ENCODE results near the gene CAPZA1. TPM values are rescaled to one million over a fixed set of nuclear protein-coding genes. Genes with fewer than 3 reads are reported as not detected.

CAPZA1 gene
- total RNA-seq, 1 donor from 2014 or later, result 260 TPM

DNA sequence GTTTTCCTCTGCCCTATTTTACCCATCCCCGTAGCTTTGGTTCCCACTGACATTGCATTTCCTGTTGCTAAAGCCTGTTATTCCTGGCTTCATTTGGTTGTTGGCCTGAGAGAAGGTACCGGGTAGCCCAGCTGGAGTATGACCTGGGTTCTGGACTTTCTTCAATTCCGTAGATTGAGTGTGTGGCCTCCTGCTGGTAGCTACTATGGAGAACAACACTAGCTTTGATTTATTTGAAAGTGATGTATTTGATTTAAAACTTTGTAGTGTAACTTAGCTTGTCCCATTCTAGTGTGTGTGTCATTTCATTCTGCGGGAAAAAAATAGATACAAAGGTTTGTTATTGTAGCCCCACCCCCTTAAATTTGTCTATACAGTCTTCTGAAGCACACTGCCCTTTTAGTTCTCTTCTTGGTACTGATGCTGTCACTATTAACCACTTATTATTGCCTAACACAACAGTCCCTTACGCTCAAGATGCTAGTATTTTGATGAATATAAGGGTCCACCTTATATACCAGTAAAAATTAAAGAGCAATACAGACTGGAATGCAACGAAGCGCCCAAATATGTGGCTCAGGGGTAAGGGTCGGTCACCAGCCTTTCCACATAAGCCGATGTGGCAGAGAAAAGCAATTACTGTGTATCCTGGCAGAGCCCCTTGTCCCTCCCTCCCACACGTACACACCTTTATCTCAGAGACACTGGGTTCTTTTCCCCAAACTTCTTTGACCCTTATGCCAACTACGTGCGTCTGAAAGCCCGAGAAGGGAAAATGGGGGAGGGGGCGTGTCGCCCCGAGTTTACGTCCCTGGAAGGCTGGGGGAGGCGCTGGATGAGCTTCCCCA is 54.2 kb downstream of the CAPZA1 start:
- H3K4me1 Mint-ChIP-seq (ENCODE audit: low read depth), result peaks cover 44% of the 10 kb centered on the region
- H3K4me3 Mint-ChIP-seq (ENCODE audit: low read depth), result peak overlapping the region; percentile 99
- no peaks in the 10 kb centered on the region for H3K9me3 Mint-ChIP-seq
- no peaks in the 10 kb centered on the region for H3K27me3 Mint-ChIP-seq (ENCODE audit: low read depth)
- H3K27ac Mint-ChIP-seq, result peak overlapping the region; percentile 99
- no peak for DNase-seq (ENCODE audit: low spot score)
- intact Hi-C loops (cut with micrococcal nuclease), result loop anchor here (1.0 to 2.0 kb wide), 2 partner anchors 30 to 53 kb away; no protein-coding TSS in a partner anchor
- peaks cover 62% of the 10 kb centered on the region for H3K36me3 Mint-ChIP-seq (ENCODE audit: low read depth)

DNA sequence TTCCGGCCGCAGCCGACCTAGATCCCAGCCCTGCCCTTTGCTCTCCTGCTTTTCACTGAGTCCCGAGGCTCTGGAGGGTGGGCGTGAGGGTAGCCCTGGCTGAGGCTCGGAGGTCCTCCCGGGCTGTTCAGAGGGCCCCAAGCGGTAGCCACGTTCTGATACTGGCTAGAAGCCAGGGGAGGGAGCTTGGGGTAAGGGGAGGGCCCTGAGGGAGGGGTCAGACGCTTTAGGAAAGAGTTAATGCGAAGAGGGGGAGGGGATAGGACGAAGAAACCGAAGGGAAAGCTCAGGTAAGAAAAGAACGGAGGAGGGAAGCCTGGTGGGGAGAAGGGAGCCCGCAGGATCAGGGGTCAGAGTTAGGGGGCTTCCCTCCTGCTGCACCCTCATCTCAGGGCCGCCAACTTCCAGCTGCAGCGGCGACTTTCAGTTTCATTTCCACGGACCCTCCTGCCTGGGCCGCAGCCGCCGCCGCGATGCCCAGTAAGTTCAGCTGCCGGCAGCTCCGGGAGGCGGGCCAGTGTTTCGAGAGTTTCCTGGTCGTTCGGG is 54.9 kb downstream of the CAPZA1 start, which contains the start of gene MOV10:
TSS of gene MOV10 (plus strand) at position 220 of the 546 bp plus-strand sequence. CDS start at position 474, 254 bp downstream.
- intact Hi-C loops (cut with micrococcal nuclease), result loop anchor here (1.0 to 2.0 kb wide), 2 partner anchors 30 to 54 kb away; no protein-coding TSS in a partner anchor
- DNase-seq (ENCODE audit: low spot score), result peak; percentile 60
- peaks cover 61% of the 10 kb centered on the region for H3K36me3 Mint-ChIP-seq (ENCODE audit: low read depth)
- no peaks in the 10 kb centered on the region for H3K9me3 Mint-ChIP-seq
- peak within 1 kb of the TSS; percentile 99 for H3K27ac Mint-ChIP-seq
- no peaks in the 10 kb centered on the region for H3K27me3 Mint-ChIP-seq (ENCODE audit: low read depth)
- H3K4me3 Mint-ChIP-seq (ENCODE audit: low read depth), result peak within 1 kb of the TSS; percentile 99
- H3K4me1 Mint-ChIP-seq (ENCODE audit: low read depth), result peaks cover 43% of the 10 kb centered on the region

DNA sequence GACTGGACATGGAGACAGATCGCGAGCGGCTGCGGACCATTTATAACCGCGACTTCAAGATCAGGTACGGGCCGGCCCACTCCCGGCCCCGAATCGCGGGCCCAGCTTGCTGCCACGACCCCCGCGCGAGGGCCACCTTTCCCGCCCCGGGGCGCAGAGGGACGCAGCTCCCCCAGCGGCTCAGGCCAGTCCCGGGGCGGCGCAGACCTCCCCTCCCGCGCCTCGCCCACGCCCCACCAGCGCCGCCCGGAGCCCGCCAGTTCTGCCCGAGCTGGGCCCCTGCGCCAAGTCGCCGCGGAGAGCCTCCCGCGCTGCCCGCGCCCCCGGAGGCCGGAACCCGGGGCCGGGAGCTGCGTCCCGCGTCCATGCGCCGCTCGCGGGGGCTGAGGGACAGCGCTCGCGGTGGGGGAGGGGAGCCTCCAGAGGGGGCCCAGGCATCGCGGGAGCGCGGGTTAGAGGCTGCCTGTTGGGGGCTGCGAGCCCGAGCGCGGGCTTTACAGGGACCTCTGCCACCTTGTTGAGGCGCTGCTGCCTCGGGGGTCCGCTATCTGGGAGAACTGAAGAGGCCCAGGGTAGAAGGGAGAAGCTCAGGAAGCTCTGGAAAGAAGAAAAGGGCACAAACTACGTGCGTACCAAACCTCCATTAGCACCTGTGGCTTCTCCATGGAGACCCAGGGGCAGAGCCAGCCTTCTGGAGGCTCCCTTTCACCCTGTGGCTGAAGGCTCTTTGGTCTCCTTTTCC is 55.5 kb downstream of the CAPZA1 start:
- H3K27ac Mint-ChIP-seq, result peak overlapping the region; percentile 99
- H3K4me1 Mint-ChIP-seq (ENCODE audit: low read depth), result peaks cover 40% of the 10 kb centered on the region
- peak; percentile 25 for DNase-seq (ENCODE audit: low spot score)
- peak overlapping the region; percentile 99 for H3K4me3 Mint-ChIP-seq (ENCODE audit: low read depth)
- intact Hi-C loops (cut with micrococcal nuclease), result loop anchor here (1.0 to 2.0 kb wide), 3 partner anchors 29 to 54 kb away; partner anchors contain the start of gene RHOC
- no peaks in the 10 kb centered on the region for H3K9me3 Mint-ChIP-seq
- peaks cover 58% of the 10 kb centered on the region for H3K36me3 Mint-ChIP-seq (ENCODE audit: low read depth)
- no peaks in the 10 kb centered on the region for H3K27me3 Mint-ChIP-seq (ENCODE audit: low read depth)

DNA sequence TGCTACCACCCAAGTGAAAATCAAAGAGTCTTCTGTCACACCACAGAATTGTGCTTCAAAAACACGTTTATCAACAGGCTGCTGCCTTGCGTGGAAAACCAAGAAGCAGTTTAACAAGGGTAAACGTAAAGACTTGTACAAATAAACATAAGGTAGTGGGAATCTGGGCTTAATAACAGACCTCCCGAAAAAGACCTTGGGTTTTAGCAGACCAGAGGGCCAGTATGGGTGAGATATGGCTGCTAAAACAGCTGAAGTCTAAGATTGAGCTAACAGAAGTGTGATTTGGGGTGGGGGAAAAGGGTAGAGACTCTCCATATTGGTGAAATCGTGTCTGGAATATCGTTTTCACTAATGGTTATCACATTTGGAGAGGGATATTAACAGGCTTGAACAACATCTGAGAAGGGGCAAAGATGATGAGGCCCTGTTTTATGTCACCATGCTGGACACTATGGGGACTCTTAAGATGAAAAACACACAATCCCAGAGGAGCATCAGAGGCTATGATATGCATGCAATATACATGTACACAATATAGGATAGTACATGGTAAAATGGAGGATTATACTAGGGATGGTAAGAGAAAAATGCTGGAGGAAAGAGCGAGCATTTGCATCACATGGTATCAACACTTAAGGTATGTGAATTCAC is 56.2 kb downstream of the CAPZA1 start:
- Mint-ChIP-seq H3K27ac (no peak overlapping the region), H3K4me1 (ENCODE audit: low read depth) (peaks cover 40% of the 10 kb centered on the region), H3K9me3 (no peaks in the 10 kb centered on the region), H3K36me3 (ENCODE audit: low read depth) (peaks cover 51% of the 10 kb centered on the region), H3K4me3 (ENCODE audit: low read depth) (peak overlapping the region; percentile 78), H3K27me3 (ENCODE audit: low read depth) (no peaks in the 10 kb centered on the region)
- intact Hi-C loops (cut with micrococcal nuclease), result loop anchor here (1.0 to 2.0 kb wide), 2 partner anchors 31 to 55 kb away; partner anchors contain the start of gene RHOC
- no peak for DNase-seq (ENCODE audit: low spot score)

DNA sequence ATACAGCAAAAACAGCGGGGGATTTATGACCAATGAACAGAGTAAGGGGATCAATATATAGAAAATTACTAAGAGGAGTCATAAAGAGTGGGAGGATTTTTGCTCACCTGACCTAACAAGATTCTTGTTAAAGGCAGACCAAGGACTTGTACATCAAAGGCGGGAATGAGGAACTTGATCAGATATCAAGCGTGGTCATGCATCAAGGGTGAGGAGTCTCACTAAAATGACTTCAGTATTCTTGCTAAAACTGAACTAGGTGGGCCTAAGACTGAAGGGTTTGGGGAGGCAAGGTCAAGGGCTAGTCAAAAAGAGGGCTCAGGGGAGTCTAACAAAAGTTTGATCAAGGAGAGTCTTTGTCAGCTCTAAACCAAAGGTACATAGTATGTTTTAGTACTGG is 56.9 kb downstream of the CAPZA1 start:
- peaks cover 44% of the 10 kb centered on the region for H3K36me3 Mint-ChIP-seq (ENCODE audit: low read depth)
- peaks cover 40% of the 10 kb centered on the region for H3K4me1 Mint-ChIP-seq (ENCODE audit: low read depth)
- H3K4me3 Mint-ChIP-seq (ENCODE audit: low read depth), result no peak overlapping the region
- H3K27me3 Mint-ChIP-seq (ENCODE audit: low read depth), result no peaks in the 10 kb centered on the region
- H3K9me3 Mint-ChIP-seq, result no peaks in the 10 kb centered on the region
- H3K27ac Mint-ChIP-seq, result no peak overlapping the region
- DNase-seq (ENCODE audit: low spot score), result no peak
- intact Hi-C loops (cut with micrococcal nuclease), result no loop called here

DNA sequence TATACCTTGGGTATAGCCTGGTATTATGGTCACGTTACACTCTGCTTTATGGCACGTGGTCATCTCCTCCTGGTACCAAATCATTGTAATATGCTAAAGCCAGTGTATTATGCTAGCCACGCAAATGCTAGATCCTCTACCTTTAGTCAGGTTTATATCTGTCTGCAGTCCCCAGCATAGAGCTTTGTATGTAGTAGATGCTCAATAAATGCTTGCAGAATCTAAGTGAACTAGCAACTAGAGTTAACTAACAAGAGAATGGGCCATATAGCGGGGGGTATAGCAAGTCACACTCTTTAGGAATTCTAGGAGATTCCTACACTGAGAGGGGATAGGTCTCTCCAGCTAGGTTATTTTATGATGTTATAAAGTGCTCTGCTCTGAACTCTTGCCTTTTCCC is 57.9 kb downstream of the CAPZA1 start:
- peaks cover 38% of the 10 kb centered on the region for H3K36me3 Mint-ChIP-seq (ENCODE audit: low read depth)
- intact Hi-C loops (cut with micrococcal nuclease), result no loop called here
- H3K4me3 Mint-ChIP-seq (ENCODE audit: low read depth), result no peak overlapping the region
- no peaks in the 10 kb centered on the region for H3K9me3 Mint-ChIP-seq
- H3K27ac Mint-ChIP-seq, result no peak overlapping the region
- H3K4me1 Mint-ChIP-seq (ENCODE audit: low read depth), result peaks cover 40% of the 10 kb centered on the region
- H3K27me3 Mint-ChIP-seq (ENCODE audit: low read depth), result no peaks in the 10 kb centered on the region
- DNase-seq (ENCODE audit: low spot score), result no peak

DNA sequence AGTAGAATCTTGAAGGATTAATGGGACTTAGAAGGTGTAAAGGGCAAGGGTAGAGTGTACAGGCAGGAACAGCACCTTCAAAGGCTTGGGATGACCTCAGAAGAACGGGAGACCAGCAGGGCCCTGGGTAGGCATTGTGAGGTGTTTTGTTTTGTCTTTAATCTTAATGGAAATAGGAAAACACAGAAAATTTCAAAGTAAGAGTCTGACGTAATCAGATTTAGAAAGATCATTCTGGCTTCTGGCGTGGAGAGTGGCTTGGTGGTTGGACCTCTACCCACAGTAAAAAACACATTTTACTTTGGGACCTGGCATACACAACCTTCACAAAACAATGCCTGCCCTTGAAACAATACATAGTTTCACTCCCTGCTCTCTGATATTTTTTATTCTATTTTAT is 59.0 kb downstream of the CAPZA1 start:
- Mint-ChIP-seq H3K4me1 (ENCODE audit: low read depth) (peaks cover 36% of the 10 kb centered on the region), H3K4me3 (ENCODE audit: low read depth) (no peak overlapping the region), H3K27me3 (ENCODE audit: low read depth) (no peaks in the 10 kb centered on the region), H3K36me3 (ENCODE audit: low read depth) (peaks cover 32% of the 10 kb centered on the region), H3K27ac (peak overlapping the region; percentile 34), H3K9me3 (no peaks in the 10 kb centered on the region)
- intact Hi-C loops (cut with micrococcal nuclease), result no loop called here
- DNase-seq (ENCODE audit: low spot score), result no peak

DNA sequence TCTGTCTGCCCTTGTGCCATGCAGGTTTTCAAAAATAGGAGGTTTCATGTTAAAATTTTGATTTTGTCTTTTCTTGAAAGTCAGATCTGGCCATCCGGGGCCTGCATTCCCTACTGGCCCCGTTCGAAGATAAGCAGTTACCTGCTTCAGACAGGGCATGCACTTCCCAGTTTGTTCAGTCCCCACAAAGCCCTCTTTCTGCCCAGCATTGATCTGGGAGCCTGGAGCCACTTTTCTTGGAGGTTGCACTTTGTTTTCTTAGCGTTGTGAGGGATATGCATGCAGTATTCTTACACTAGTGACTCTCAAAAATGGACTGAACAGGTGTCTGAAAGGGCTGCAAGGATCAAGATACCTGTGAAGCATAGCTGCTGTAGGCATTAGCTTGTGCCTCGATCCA is 66.3 kb downstream of the CAPZA1 start:
- Mint-ChIP-seq H3K4me1 (ENCODE audit: low read depth) (peaks cover 3% of the 10 kb centered on the region), H3K27me3 (ENCODE audit: low read depth) (no peaks in the 10 kb centered on the region), H3K27ac (no peak overlapping the region), H3K9me3 (no peaks in the 10 kb centered on the region), H3K36me3 (ENCODE audit: low read depth) (peaks cover 18% of the 10 kb centered on the region), H3K4me3 (ENCODE audit: low read depth) (no peak overlapping the region)
- intact Hi-C loops (cut with micrococcal nuclease), result no loop called here
- DNase-seq (ENCODE audit: low spot score), result no peak

DNA sequence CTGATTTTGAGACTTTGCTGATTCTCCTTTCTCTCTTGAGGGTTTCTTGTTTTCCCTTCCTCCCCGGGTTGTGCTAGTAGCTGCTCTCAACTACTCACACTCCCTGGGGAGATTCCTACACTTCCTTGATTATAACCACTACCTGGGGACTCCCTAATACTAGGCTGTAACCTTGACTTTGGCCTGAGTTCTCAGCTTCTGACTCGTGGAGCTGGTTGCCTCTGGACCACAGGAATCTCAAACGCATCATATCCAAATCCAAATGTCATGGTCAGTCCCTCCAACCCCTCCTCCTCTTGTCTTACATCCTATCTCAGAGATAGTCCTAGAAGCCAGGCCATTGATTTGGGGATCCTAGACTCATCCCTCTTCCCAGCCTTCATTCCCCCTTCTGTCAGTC is 66.8 kb downstream of the CAPZA1 start:
- Mint-ChIP-seq H3K27me3 (ENCODE audit: low read depth) (no peaks in the 10 kb centered on the region), H3K4me3 (ENCODE audit: low read depth) (no peak overlapping the region), H3K4me1 (ENCODE audit: low read depth) (peaks cover 3% of the 10 kb centered on the region), H3K27ac (no peak overlapping the region), H3K36me3 (ENCODE audit: low read depth) (peaks cover 18% of the 10 kb centered on the region), H3K9me3 (no peaks in the 10 kb centered on the region)
- no peak for DNase-seq (ENCODE audit: low spot score)
- intact Hi-C loops (cut with micrococcal nuclease), result no loop called here

DNA sequence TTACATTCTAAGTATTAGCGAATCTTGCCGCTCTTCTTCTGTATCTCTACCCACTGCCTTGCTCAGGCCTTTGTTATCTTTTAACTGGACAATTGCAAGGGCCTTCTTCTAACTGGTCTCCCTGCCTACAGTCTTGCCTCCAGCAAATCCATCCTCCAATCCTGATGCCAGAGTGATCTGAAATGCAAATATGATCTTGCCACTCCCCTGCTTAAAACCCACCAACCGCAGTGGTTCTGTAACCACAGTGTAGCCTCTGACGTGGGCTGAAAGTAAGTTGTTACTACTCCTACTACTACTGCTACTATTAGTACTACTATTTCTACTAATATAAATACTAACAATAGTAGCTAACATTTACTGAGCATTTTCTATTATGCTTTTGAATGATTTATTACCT is 67.2 kb downstream of the CAPZA1 start:
- no peaks in the 10 kb centered on the region for H3K27me3 Mint-ChIP-seq (ENCODE audit: low read depth)
- no peaks in the 10 kb centered on the region for H3K9me3 Mint-ChIP-seq
- H3K27ac Mint-ChIP-seq, result no peak overlapping the region
- intact Hi-C loops (cut with micrococcal nuclease), result no loop called here
- peaks cover 22% of the 10 kb centered on the region for H3K36me3 Mint-ChIP-seq (ENCODE audit: low read depth)
- H3K4me3 Mint-ChIP-seq (ENCODE audit: low read depth), result no peak overlapping the region
- DNase-seq (ENCODE audit: low spot score), result no peak
- peaks cover 3% of the 10 kb centered on the region for H3K4me1 Mint-ChIP-seq (ENCODE audit: low read depth)

DNA sequence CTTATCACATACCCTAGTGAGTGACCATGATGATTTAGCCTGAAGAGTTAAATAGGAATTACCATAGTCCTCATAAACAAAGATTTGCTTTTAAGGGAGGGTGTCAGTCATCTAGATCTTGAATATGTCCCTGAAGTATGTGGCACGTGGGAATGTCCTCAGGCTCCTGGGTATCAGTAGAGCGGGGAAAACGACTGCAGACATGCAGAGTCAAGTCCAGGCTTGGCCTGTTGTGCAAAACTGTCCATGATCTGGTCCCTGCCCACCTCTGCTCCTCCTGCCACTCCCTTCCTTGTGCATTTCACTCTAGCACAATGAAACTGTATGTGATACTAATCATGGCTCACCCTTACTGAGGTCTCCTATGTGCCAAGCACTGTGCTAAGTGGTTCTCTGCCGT is 67.7 kb downstream of the CAPZA1 start:
- Mint-ChIP-seq H3K4me1 (ENCODE audit: low read depth) (peaks cover 3% of the 10 kb centered on the region), H3K36me3 (ENCODE audit: low read depth) (peaks cover 23% of the 10 kb centered on the region)

DNA sequence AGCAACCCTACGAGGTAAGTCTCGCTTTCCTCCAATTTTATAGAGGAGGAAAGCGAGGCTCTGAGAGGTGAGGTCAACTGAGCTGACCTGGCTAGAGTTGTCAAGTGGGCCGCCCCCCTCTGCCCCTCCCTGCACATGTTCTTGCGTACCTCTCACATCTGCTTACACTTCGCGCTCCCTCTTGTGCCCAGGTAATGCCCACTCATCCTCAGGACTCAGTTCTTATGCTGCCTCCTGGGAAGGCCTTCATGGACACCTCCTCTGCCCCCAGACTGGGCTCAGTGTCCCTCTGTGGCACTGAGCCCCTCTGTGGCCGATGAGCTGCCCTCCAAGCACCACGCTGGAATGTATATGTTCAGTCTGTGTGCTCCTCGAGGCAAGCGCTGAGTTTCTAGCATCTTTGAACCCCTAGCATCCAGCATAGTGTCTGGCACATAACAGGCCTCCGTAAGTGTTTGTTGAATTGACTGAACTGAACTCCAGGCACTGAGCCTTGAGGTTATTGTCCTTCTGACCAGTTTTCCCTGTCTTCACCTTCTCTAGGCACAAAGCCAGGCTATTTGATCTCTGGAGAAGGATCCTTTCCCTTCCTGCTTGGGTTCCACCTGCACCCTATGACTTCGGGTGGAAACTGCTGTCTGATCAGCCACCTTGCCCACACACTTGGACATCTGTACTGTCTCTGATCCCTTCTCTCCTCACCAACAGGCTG is 68.3 kb downstream of the CAPZA1 start:
- H3K36me3 Mint-ChIP-seq (ENCODE audit: low read depth), result peaks cover 27% of the 10 kb centered on the region
- no peak overlapping the region for H3K27ac Mint-ChIP-seq
- no peaks in the 10 kb centered on the region for H3K27me3 Mint-ChIP-seq (ENCODE audit: low read depth)
- intact Hi-C loops (cut with micrococcal nuclease), result no loop called here
- H3K9me3 Mint-ChIP-seq, result no peaks in the 10 kb centered on the region
- peaks cover 3% of the 10 kb centered on the region for H3K4me1 Mint-ChIP-seq (ENCODE audit: low read depth)
- H3K4me3 Mint-ChIP-seq (ENCODE audit: low read depth), result no peak overlapping the region
- DNase-seq (ENCODE audit: low spot score), result no peak

More for the DNA sequence above, 67.7 kb downstream of the CAPZA1 start:
- Mint-ChIP-seq H3K9me3 (no peaks in the 10 kb centered on the region), H3K27me3 (ENCODE audit: low read depth) (no peaks in the 10 kb centered on the region), H3K27ac (no peak overlapping the region), H3K4me3 (ENCODE audit: low read depth) (no peak overlapping the region)
- no peak for DNase-seq (ENCODE audit: low spot score)
- intact Hi-C loops (cut with micrococcal nuclease), result no loop called here

All from activated T-helper 2 cell treated with anti-CD3 and anti-CD28 coated beads, Interferon-gamma antibody, Interleukin-2, Interleukin-4, amounts not matched to agents 10 μg/mL and 5 μg/mL and 100 μg/mL, durations not matched to agents 14 hours and 24 hours and 36 hours (primary cell).